Esophagus squamous epithelium (tissue), 5 donors: ENCODE data around the gene CFAP70. TPM values are rescaled to one million over a fixed set of nuclear protein-coding genes. Genes with fewer than 3 reads are reported as not detected.
A peak's percentile ranks its signal among the peaks of the same experiment; 100 is the strongest.

Source experiments
- DNase-seq: peaks from one replicate; lab custom pipeline; 2025; lab: John Stamatoyannopoulos, UW
- H3K27ac ChIP-seq, 4 donors: fragments of 200-600 bp; sonication (generic); one replicate each; pipeline ENCODE4 v1.5.1; 2016 to 2019; ENCODE audit warnings: mild to moderate bottlenecking in 1 of 4
- H3K27me3 ChIP-seq, 4 donors: fragments of 200-600 bp; sonication (generic); 1 replicate in 3 of 4; 2 replicates in 1 of 4; pipeline versions ENCODE4 v1.5.1 to v1.6.0; 2017 to 2021; ENCODE audit warnings: antibody characterized with exemption in 1 of 4
- H3K36me3 ChIP-seq, 3 donors: fragments of 200-600 bp; sonication (generic); one replicate each; pipeline ENCODE4 v1.5.1; 2016 to 2019
- H3K4me1 ChIP-seq, 3 donors: fragments of 200-600 bp; sonication (generic); one replicate each; pipeline ENCODE4 v1.5.1; 2017 to 2019
- H3K4me3 ChIP-seq, 4 donors: fragments of 200-600 bp; sonication (generic); 1 replicate in 3 of 4; 2 replicates in 1 of 4; pipeline ENCODE4 v1.5.1; 2016 to 2019; ENCODE audit warnings: mild to moderate bottlenecking in 2 of 4, moderate library complexity in 1 of 4
- H3K9me3 ChIP-seq, 3 donors: fragments of 200-600 bp; sonication (generic); one replicate each; pipeline ENCODE4 v1.5.1; 2016 to 2019
- POLR2A ChIP-seq, 4 donors: fragments of 450-650 bp; IDR thresholded peaks; one replicate each; pipeline ENCODE4 v1.6.1; 2017; ENCODE audit warnings: antibody characterized with exemption in 4 of 4, mild to moderate bottlenecking in 4 of 4, moderate library complexity in 3 of 4
- WGBS, 2 donors: methylation state at CpG; one replicate each; pipeline ENCODE4 v1.1.5; 2018; 5-methylcytosine and 5-hydroxymethylcytosine counted together
- intact Hi-C: fragments of 100-400 bp; cut with DNase I; formaldehyde crosslinking; loops from one replicate; pipeline ENCODE4 v1.15.0; 2022
- total RNA-seq, 4 donors: library from RNA; depleted of rRNA; stranded (reverse); fragments of >200 nt; gene quantifications; one replicate each; pipeline ENCODE4 v1.1.0, GENCODE V29; 2016
- TF ChIP-seq, protein P1 (sequence below), 6 experiments: fragments of 450-650 bp in 4 of 6; fragments of 200-600 bp in 2 of 6; sonication (generic) in 2 of 6; IDR thresholded peaks; one replicate each; pipeline ENCODE4 v1.5.1; 2016 to 2019; ENCODE audit warnings: antibody characterized with exemption in 6 of 6, mild to moderate bottlenecking in 4 of 6, moderate library complexity in 4 of 6
- donor health status: DM: yes; HTN: yes; CAD: no.

The CFAP70 gene
- total RNA-seq, 4 donors from 2014 or later = 0.22 to 2.5 (median 0.66) TPM

DNA sequence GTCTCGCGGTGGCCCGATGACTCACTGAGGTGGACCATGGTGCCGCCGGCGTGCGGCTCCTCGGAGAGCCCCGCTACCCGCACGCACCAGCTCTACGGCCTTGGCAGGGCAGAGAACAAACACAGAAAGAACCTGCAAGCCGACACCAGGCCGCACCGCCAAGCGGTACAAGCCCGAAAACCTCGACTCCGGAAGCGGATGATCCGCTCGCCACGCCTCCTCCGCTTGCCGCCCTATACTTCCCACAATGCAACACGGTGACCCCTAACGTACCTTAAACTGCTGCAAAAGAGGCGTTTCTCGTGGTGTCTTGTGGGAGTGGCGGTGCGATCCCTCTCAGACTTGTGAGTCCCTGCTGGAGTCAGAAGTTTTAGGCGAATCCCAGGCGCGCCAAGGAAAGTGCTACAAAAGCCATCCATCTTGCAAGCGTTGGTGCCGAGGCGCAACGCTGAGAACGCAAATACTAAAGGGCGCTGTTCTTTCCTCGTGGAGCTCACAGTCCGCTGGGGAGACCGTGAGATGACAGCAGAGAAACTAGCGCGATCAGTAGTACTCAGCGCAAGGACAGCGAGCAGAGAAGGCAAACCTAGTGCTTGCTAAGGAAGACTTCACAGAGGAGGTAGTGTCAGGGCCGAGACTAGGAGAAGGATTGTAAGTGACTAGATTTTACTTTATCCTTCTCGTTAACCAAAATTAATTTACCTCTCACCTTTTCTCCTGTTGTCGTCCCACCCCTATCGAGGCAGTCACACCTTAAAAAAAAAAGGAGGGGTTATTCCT lies 106.0 kb downstream of the CFAP70 start, which contains the start of gene MRPS16:
MRPS16 (minus strand) TSS at position 200 of the 780 bp plus-strand sequence; CDS start at position 38, 162 bp downstream.
- intact Hi-C loops = no loop called here
- no peaks in the 10 kb centered on the region for H3K9me3 ChIP-seq
- H3K36me3 ChIP-seq = peaks cover 0 to 30% (median 0%) of the 10 kb centered on the region in 3 donors
- peak within 1 kb of the TSS; percentile 60 to 87 (median 82) for H3K4me3 ChIP-seq
- TF ChIP-seq POLR2A (IDR thresholded peaks at IDR 0.05) = peak in 2 of 4 donors; percentile 74 to 80
- TF ChIP-seq, protein P1, sequence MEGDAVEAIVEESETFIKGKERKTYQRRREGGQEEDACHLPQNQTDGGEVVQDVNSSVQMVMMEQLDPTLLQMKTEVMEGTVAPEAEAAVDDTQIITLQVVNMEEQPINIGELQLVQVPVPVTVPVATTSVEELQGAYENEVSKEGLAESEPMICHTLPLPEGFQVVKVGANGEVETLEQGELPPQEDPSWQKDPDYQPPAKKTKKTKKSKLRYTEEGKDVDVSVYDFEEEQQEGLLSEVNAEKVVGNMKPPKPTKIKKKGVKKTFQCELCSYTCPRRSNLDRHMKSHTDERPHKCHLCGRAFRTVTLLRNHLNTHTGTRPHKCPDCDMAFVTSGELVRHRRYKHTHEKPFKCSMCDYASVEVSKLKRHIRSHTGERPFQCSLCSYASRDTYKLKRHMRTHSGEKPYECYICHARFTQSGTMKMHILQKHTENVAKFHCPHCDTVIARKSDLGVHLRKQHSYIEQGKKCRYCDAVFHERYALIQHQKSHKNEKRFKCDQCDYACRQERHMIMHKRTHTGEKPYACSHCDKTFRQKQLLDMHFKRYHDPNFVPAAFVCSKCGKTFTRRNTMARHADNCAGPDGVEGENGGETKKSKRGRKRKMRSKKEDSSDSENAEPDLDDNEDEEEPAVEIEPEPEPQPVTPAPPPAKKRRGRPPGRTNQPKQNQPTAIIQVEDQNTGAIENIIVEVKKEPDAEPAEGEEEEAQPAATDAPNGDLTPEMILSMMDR (IDR thresholded peaks at IDR 0.05) = peak in 2 of 6 experiments; percentile 8 to 9
- peaks cover 13 to 37% (median 20%) of the 10 kb centered on the region in 3 donors for H3K4me1 ChIP-seq
- peak within 1 kb of the TSS; percentile 90 to 96 (median 95) for H3K27ac ChIP-seq
- no peaks in the 10 kb centered on the region for H3K27me3 ChIP-seq
- DNase-seq = peak; percentile 69
- WGBS, 2 donors = 0% methylated on average over 9 to 18 of the region's 51 CpGs

DNA sequence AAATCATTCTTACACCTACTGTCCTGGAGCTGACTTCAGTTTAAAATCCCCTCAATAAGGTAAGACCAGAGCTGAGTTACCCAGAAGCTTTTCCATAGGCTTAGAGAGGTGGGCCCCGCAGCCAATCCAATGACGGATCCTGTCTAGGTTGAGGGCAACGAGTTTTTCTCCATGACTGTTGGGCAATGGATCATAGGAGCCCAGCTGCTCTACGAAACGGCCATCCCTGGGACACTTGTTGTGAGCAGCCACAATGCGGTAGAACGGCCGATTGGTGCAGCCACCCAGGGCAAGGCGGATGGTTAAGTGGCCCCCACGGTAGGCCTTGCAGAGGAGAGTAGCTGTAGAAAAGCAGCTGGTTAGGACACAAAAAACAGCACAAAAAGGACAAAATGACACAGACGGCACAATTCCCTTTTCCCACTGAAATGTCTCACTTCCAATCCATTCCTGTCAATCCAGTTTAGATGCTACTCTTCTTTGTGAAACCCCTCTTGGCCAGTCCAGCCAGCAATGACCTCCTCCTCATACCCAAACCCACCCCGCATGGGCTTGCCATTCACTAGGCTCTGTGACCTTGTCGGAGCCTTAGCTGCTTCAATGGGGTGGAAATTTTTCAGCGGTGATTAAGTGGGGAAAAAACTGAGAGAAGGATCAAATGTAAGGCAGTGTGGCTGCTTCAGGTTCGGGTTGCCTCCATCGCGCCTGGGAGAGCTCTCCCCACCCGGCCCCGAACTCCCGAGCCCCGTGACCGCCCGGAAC lies 106.8 kb downstream of the CFAP70 start:
- DNase-seq = no peak
- Histone ChIP-seq H3K36me3 (peaks cover 0 to 30% (median 0%) of the 10 kb centered on the region in 3 donors), H3K4me1 (peaks cover 13 to 40% (median 22%) of the 10 kb centered on the region in 3 donors), H3K9me3 (no peaks in the 10 kb centered on the region), H3K27me3 (no peaks in the 10 kb centered on the region), H3K4me3 (peak overlapping the region; percentile 60 to 87 (median 82)), H3K27ac (peak overlapping the region; percentile 90 to 96 (median 95))
- 2 to 9% methylated on average over 4 to 19 of the region's 23 CpGs for WGBS, 2 donors
- TF ChIP-seq, protein P1 (IDR thresholded peaks at IDR 0.05) = no peak
- TF ChIP-seq POLR2A (IDR thresholded peaks at IDR 0.05) = no peak
- intact Hi-C loops = no loop called here

DNA sequence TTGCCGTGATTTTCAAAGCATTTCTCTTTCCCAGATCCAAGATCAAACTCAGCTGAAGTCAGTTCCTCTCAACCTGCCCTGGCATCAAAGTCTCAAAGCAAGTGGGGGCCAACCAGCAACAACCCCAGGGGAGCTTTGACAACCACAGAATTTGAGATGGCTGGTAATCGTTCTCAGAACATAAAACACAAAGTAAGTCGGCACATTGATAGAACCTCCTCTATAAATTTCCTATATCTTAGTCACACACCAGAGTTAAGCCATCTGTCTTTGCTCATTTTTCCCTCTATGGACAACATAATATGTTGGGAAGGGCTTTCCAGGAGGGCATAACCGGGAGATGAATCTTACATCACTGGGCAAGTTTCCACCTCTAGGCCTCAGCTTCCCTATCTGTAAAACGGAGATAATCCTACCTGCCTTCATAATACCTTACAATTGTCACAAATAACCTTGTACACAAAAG lies 110.4 kb downstream of the CFAP70 start:
- peaks cover 19 to 66% (median 31%) of the 10 kb centered on the region in 3 donors for H3K4me1 ChIP-seq
- intact Hi-C loops = no loop called here

DNA sequence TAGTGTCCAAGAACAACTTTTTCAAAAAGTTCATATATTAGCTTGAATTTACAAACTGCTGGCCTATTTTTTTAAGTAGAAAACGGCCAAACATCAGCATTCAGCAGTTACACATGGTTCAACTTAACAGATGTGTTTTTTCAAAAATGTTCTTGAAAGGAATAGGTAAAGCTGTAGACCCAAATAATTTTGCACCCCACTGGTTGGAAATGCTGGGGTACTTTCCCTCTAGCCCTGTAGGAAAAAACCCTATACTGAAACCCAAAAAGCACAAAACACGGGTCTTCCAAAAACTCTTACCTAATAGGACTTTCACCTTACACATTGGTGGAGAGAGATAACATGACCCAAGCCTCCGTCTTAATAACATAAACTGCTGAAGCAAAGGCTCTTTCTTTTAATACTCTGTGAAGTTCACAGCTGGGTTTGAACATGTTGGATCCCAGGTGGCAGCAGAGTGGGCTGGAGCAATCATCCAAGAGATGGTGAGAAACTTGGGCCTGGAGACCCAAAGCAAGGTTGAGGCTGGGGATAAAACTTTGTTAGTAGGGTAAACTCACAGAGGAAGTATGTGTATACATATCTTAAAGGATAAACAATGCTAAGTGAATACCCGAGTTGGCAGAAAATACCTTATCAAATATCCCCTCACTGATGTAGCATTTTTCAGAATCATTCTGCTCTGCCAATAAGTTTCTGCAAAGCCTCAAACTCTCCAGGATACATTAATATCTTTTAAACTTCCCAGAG lies 111.0 kb downstream of the CFAP70 start:
- H3K4me3 ChIP-seq = peak overlapping the region; percentile 72 to 88 (median 85)
- no peak for DNase-seq
- 25 to 35% methylated on average over 4 of the region's 4 CpGs for WGBS, 2 donors
- H3K36me3 ChIP-seq = peaks cover 0 to 54% (median 15%) of the 10 kb centered on the region in 3 donors
- peak overlapping the region; percentile 88 to 96 (median 94) for H3K27ac ChIP-seq
- H3K4me1 ChIP-seq = peaks cover 17 to 64% (median 30%) of the 10 kb centered on the region in 3 donors
- TF ChIP-seq POLR2A (IDR thresholded peaks at IDR 0.05) = no peak
- TF ChIP-seq, protein P1 (IDR thresholded peaks at IDR 0.05) = no peak
- intact Hi-C loops = no loop called here
- no peaks in the 10 kb centered on the region for H3K9me3 ChIP-seq
- no peaks in the 10 kb centered on the region for H3K27me3 ChIP-seq

More for the DNA sequence above, 110.4 kb downstream of the CFAP70 start:
- no peak for DNase-seq
- Histone ChIP-seq H3K27me3 (no peaks in the 10 kb centered on the region), H3K4me3 (no peak overlapping the region), H3K9me3 (no peaks in the 10 kb centered on the region), H3K36me3 (peaks cover 0 to 48% (median 9%) of the 10 kb centered on the region in 3 donors), H3K27ac (peak overlapping the region; percentile 88 to 96 (median 94))
- TF ChIP-seq POLR2A (IDR thresholded peaks at IDR 0.05) = no peak
- TF ChIP-seq, protein P1 (IDR thresholded peaks at IDR 0.05) = no peak
- WGBS, 2 donors = 49 to 59% methylated on average over 5 of the region's 5 CpGs
